ENCODE results near the gene WIPI1.
"Not testable (repeated sequence)": the region's sequence is repeated elsewhere in the genome, so short reads cannot be mapped to it uniquely, and the experiment has no call there.

The WIPI1 gene

GRCh38 chr17:68437979-68438822 is 19.1 kb downstream of the WIPI1 start:
- no peak for DNase-seq (ENCODE audit: low read depth)

GRCh38 chr17:68435876-68436842 is 21.1 kb downstream of the WIPI1 start:
- DNase-seq (ENCODE audit: low read depth) = peak; percentile 68

- DNase-seq (ENCODE audit: low read depth) = no peak
Observed at GRCh38 chr17:68435361-68435760, 21.9 kb downstream of the WIPI1 start.

GRCh38 chr17:68433911-68434508 is 23.3 kb downstream of the WIPI1 start:
- no peak for DNase-seq (ENCODE audit: low read depth)

GRCh38 chr17:68433211-68433610 is 24.1 kb downstream of the WIPI1 start:
- no peak for DNase-seq (ENCODE audit: low read depth)

GRCh38 chr17:68432086-68432864 is 25.0 kb downstream of the WIPI1 start:
- no peak for DNase-seq (ENCODE audit: low read depth)

GRCh38 chr17:68431661-68432071 is 25.6 kb downstream of the WIPI1 start:
- DNase-seq (ENCODE audit: low read depth) = peak; percentile 20

GRCh38 chr17:68431045-68431608 is 26.2 kb downstream of the WIPI1 start:
- no peak for DNase-seq (ENCODE audit: low read depth)

- DNase-seq (ENCODE audit: low read depth) = no peak
Observed at GRCh38 chr17:68429881-68430280, 27.4 kb downstream of the WIPI1 start.

GRCh38 chr17:68428498-68429172 is 28.7 kb downstream of the WIPI1 start:
- DNase-seq (ENCODE audit: low read depth) = no peak

GRCh38 chr17:68427575-68427974 is 29.7 kb downstream of the WIPI1 start:
- no peak for DNase-seq (ENCODE audit: low read depth)

GRCh38 chr17:68425979-68426378 is 31.3 kb downstream of the WIPI1 start:
- no peak for DNase-seq (ENCODE audit: low read depth)

GRCh38 chr17:68424861-68425260 is 32.4 kb downstream of the WIPI1 start:
- no peak for DNase-seq (ENCODE audit: low read depth)

- DNase-seq (ENCODE audit: low read depth) = no peak
Observed at GRCh38 chr17:68424203-68424602, 33.1 kb downstream of the WIPI1 start.

GRCh38 chr17:68423251-68423650 is 34.0 kb downstream of the WIPI1 start:
- DNase-seq (ENCODE audit: low read depth) = no peak

- DNase-seq (ENCODE audit: low read depth) = no peak
Observed at GRCh38 chr17:68422821-68423220, 34.5 kb downstream of the WIPI1 start.

- DNase-seq (ENCODE audit: low read depth) = no peak
Observed at GRCh38 chr17:68421486-68421885, 35.8 kb downstream of the WIPI1 start.

- no peak for DNase-seq (ENCODE audit: low read depth)
Observed at GRCh38 chr17:68420065-68420464, 37.2 kb downstream of the WIPI1 start.

- DNase-seq (ENCODE audit: low read depth) = no peak
Observed at GRCh38 chr17:68418876-68419275, 38.4 kb downstream of the WIPI1 start.

GRCh38 chr17:68417317-68417716 is 40.0 kb downstream of the WIPI1 start:
- no peak for DNase-seq (ENCODE audit: low read depth)

- DNase-seq (ENCODE audit: low read depth) = not testable (repeated sequence)
Observed at GRCh38 chr17:68414901-68415300, 42.4 kb downstream of the WIPI1 start.
